Endothelial cell of umbilical vein (primary cell): ENCODE measurements around the gene TBC1D28. TPM values are rescaled to one million over a fixed set of nuclear protein-coding genes. Genes with fewer than 3 reads are reported as not detected.
"Not testable (repeated sequence)": the region's sequence is repeated elsewhere in the genome, so short reads cannot be mapped to it uniquely, and the experiment has no call there.

Source experiments
- BruUV-seq: library from RNA; stranded (reverse); fragments of 400-500 nt; replicated peaks from 2 replicates; lab custom pipeline; 2021; lab: Mats Ljungman, UMichigan
- CTCF ChIA-PET: fragments of 300-600, 350-600 bp; sonication (Branson Sonifier 250); formaldehyde crosslinking; loops from one replicate; lab custom pipeline; 2021; ENCODE audit warnings: antibody characterized with exemption, inconsistent platforms; lab: Charles Lee
- POLR2A ChIA-PET: fragments of 300-600, 350-600 bp; sonication (Branson Sonifier 250); formaldehyde crosslinking; loops from one replicate; lab custom pipeline; 2021; ENCODE audit warnings: antibody characterized with exemption, inconsistent platforms; lab: Charles Lee
- DNase-seq: peaks from one replicate; pipeline ENCODE4 v3.0.0-alpha.2; 2011; ENCODE audit warnings: low read depth, low spot score
- FAIRE-seq: peaks from 2 replicates; lab custom pipeline; 2011; peaks lifted over from hg19 to GRCh38; lab: Jason Lieb, UNC
- H2AFZ ChIP-seq: 2 replicates; pipeline ENCODE4 v1.6.0; 2012; ENCODE audit warnings: low read depth, low read length, control low read depth, inconsistent platforms
- H3K27ac ChIP-seq: 2 replicates; pipeline ENCODE4 v1.5.1; 2011; ENCODE audit warnings: low read depth, mild to moderate bottlenecking, control low read depth, low read length, moderate library complexity; ENCODE audit not compliant: insufficient read depth
- H3K27me3 ChIP-seq, 2 experiments: 2 replicates each; pipeline versions ENCODE4 v1.6.0 to v1.6.1; 2011; ENCODE audit warnings: low read length in 2 of 2, mixed read lengths in 1 of 2; ENCODE audit not compliant: control insufficient read depth in 2 of 2, insufficient read depth in 2 of 2
- H3K36me3 ChIP-seq, 2 experiments: 2 replicates in 1 of 2; 3 replicates in 1 of 2; pipeline ENCODE4 v1.5.1; 2011; ENCODE audit warnings: low read length in 2 of 2, mild to moderate bottlenecking in 1 of 2, moderate library complexity in 1 of 2; ENCODE audit not compliant: control insufficient read depth in 2 of 2, insufficient read depth in 2 of 2; ENCODE audit errors: extremely low read depth in 1 of 2
- H3K4me1 ChIP-seq: 3 replicates; pipeline ENCODE4 v1.5.1; 2011; ENCODE audit warnings: mild to moderate bottlenecking, low read length; ENCODE audit not compliant: control insufficient read depth, insufficient read depth; ENCODE audit errors: extremely low read depth
- H3K4me2 ChIP-seq: 2 replicates; pipeline ENCODE4 v1.6.1; 2011; ENCODE audit warnings: low read length, control low read depth, mixed read lengths; ENCODE audit not compliant: insufficient read depth
- H3K4me3 ChIP-seq, 3 experiments: fragments of 200-600 bp in 1 of 3; sonication (generic), shearing (Covaris generic) in 1 of 3; replicated peaks in 1 of 3; 2 replicates each; pipeline ENCODE4 v1.5.1; 2011 to 2016; ENCODE audit warnings: control low read depth in 3 of 3, low read length in 3 of 3, mild to moderate bottlenecking in 2 of 3, inconsistent platforms in 1 of 3, low read depth in 1 of 3, moderate library complexity in 1 of 3; ENCODE audit not compliant: insufficient read depth in 1 of 3
- H3K79me2 ChIP-seq: 2 replicates; pipeline ENCODE4 v1.6.0; 2012; ENCODE audit warnings: low read length, inconsistent platforms; ENCODE audit not compliant: control insufficient read depth, insufficient read depth
- H3K9ac ChIP-seq: replicated peaks from 2 replicates; pipeline ENCODE3; 2011; ENCODE audit warnings: low read length, control low read depth; ENCODE audit not compliant: insufficient read depth; ENCODE audit errors: extremely low read depth
- H3K9me1 ChIP-seq: replicated peaks from 3 replicates; pipeline ENCODE4 v1.6.0; 2011; ENCODE audit warnings: mild to moderate bottlenecking, low read length; ENCODE audit not compliant: control insufficient read depth, insufficient read depth; ENCODE audit errors: extremely low read depth
- H3K9me3 ChIP-seq: replicated peaks from 2 replicates; pipeline ENCODE4 v1.5.1; 2012; ENCODE audit warnings: low read length, inconsistent platforms; ENCODE audit not compliant: control insufficient read depth, insufficient read depth
- H4K20me1 ChIP-seq: replicated peaks from 2 replicates; pipeline ENCODE3; 2011; ENCODE audit warnings: mild to moderate bottlenecking, low read length; ENCODE audit not compliant: control insufficient read depth, insufficient read depth; ENCODE audit errors: extremely low read depth
- dilution Hi-C: fragments of 300-500 bp; cut with MboI; formaldehyde crosslinking; loops from one replicate; pipeline ENCODE4 v1.15.0; 2019; ENCODE audit warnings: low sequenced_read_pairs; ENCODE audit not compliant: extremely low pct_ligation_motif_present
- intact Hi-C: fragments of 100-400 bp; cut with micrococcal nuclease; formaldehyde crosslinking; loops from one replicate; pipeline ENCODE4 v1.10.0; 2022
- polyA plus RNA-seq, 4 experiments: library from polyadenylated mRNA; depleted of rRNA in 3 of 4; stranded (reverse) in 3 of 4; unstranded in 1 of 4; fragments of >200 nt; gene quantifications; 2 replicates each; pipeline versions ENCODE4 v1.2.1 to v1.2.3, GENCODE V29; 2011 to 2012; ENCODE audit warnings: missing spikeins in 1 of 4
- total RNA-seq: library from RNA; stranded (reverse); gene quantifications from 2 replicates; pipeline ENCODE4 v1.2.3, GENCODE V29; 2021

TBC1D28 gene
- total and polyA plus RNA-seq, 2 donors (not counting 3 experiments of a cell fraction or from before 2014, with no cell fraction given), result not detected

- DNase-seq, H3K36me3 ChIP-seq, H2AFZ ChIP-seq, H3K79me2 ChIP-seq, H3K4me1 ChIP-seq, H3K4me2 ChIP-seq, H3K9ac ChIP-seq, BruUV-seq, H3K4me3 ChIP-seq, H3K27ac ChIP-seq, FAIRE-seq, H3K9me3 ChIP-seq, H3K27me3 ChIP-seq, H3K9me1 ChIP-seq, CTCF ChIA-PET, POLR2A ChIA-PET, dilution Hi-C loops, H4K20me1 ChIP-seq, intact Hi-C loops: not testable (repeated sequence)
Measured at GRCh38 chr17:18676928-18677327, 32.7 kb upstream of the TBC1D28 start.

GRCh38 chr17:18672395-18673227, 28.4 kb upstream of the TBC1D28 start:
- CTCF ChIA-PET, H2AFZ ChIP-seq, POLR2A ChIA-PET, H3K4me3 ChIP-seq, intact Hi-C loops, FAIRE-seq, H3K4me1 ChIP-seq, H3K9me1 ChIP-seq, H3K4me2 ChIP-seq, H4K20me1 ChIP-seq, H3K27ac ChIP-seq, H3K9me3 ChIP-seq, H3K79me2 ChIP-seq, H3K27me3 ChIP-seq, H3K9ac ChIP-seq, dilution Hi-C loops, BruUV-seq, DNase-seq: not testable (repeated sequence)
- H3K36me3 ChIP-seq, result peaks cover 0 to 10% of the 10 kb centered on the region in 2 experiments

DNA sequence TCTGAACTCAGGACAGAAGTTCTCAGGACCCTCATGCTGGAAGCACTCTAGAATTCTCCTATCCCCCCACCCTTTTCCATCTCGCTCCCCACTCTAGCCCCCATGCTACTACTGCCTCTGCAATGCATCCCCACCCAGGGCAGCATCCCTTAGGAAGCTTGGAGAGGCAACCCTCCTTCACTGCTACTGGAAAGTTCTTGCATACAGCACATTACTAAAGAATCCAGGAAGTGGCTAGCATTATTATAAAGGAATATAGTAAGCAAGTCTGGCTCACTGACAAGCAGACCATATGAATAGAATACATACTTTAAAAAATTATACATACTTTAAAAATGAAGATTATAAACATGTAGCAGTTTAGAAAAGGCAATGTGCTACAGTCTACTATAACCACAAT, 24.4 kb upstream of the TBC1D28 start:
- CTCF ChIA-PET, intact Hi-C loops, H3K9me3 ChIP-seq, H4K20me1 ChIP-seq, H3K9me1 ChIP-seq, BruUV-seq, H3K79me2 ChIP-seq, H3K36me3 ChIP-seq, POLR2A ChIA-PET, H3K9ac ChIP-seq, H3K27ac ChIP-seq, H3K4me2 ChIP-seq, H3K4me3 ChIP-seq, H3K27me3 ChIP-seq, DNase-seq, dilution Hi-C loops, H2AFZ ChIP-seq, FAIRE-seq, H3K4me1 ChIP-seq: not testable (repeated sequence)

GRCh38 chr17:18667535-18667934, 23.3 kb upstream of the TBC1D28 start:
- H3K79me2 ChIP-seq, H3K4me3 ChIP-seq, H2AFZ ChIP-seq, H3K27me3 ChIP-seq, H3K27ac ChIP-seq, H3K9me1 ChIP-seq, dilution Hi-C loops, H3K4me1 ChIP-seq, intact Hi-C loops, FAIRE-seq, H3K9me3 ChIP-seq, POLR2A ChIA-PET, CTCF ChIA-PET, H3K4me2 ChIP-seq, BruUV-seq, H3K9ac ChIP-seq, DNase-seq, H4K20me1 ChIP-seq, H3K36me3 ChIP-seq: not testable (repeated sequence)
